Kidney epithelial cell (primary cell): ENCODE results near the gene SETD4. TPM values are rescaled to one million over a fixed set of nuclear protein-coding genes. Genes with fewer than 3 reads are reported as not detected.

Experiments
- DNase-seq: peaks from one replicate; pipeline ENCODE4 v3.0.0-alpha.2; 2010; ENCODE audit warnings: low read depth
- H3K27me3 ChIP-seq: 2 replicates; pipeline ENCODE4 v1.6.0; 2011; ENCODE audit warnings: low read length; ENCODE audit not compliant: control insufficient read depth, insufficient read depth
- H3K36me3 ChIP-seq: 2 replicates; pipeline ENCODE4 v1.5.1; 2011; ENCODE audit warnings: low read length; ENCODE audit not compliant: control insufficient read depth, insufficient read depth
- H3K4me3 ChIP-seq: 2 replicates; pipeline ENCODE4 v1.5.1; 2011; ENCODE audit warnings: low read depth, mild to moderate bottlenecking, control low read depth, low read length
- CTCF ChIP-seq: IDR thresholded peaks from 2 replicates; pipeline ENCODE4 v1.5.1; 2011; ENCODE audit warnings: mild to moderate bottlenecking, moderate library complexity, low read length, control low read depth, inconsistent platforms; ENCODE audit not compliant: insufficient read depth, poor library complexity, severe bottlenecking
- total RNA-seq: library from RNA; depleted of rRNA; stranded (reverse); fragments of >200 nt; gene quantifications from 2 replicates; pipeline ENCODE4 v1.2.3, GENCODE V29; 2015

The SETD4 gene
- total RNA-seq, 1 donor from 2014 or later, result 17.9 TPM

GRCh38 chr21:35996217-35996616 is 64.1 kb downstream of the SETD4 start:
- H3K4me3 ChIP-seq, result no peak overlapping the region
- H3K27me3 ChIP-seq, result peaks cover 4% of the 10 kb centered on the region
- no peaks in the 10 kb centered on the region for H3K36me3 ChIP-seq
- no peak for TF ChIP-seq CTCF
- DNase-seq, result no peak

- DNase-seq, result no peak
- no peak for TF ChIP-seq CTCF
- peaks cover 2% of the 10 kb centered on the region for H3K27me3 ChIP-seq
Observed at GRCh38 chr21:35995522-35996088, 64.7 kb downstream of the SETD4 start.

GRCh38 chr21:35994613-35995012 is 65.7 kb downstream of the SETD4 start:
- H3K36me3 ChIP-seq, result no peaks in the 10 kb centered on the region
- TF ChIP-seq CTCF, result no peak
- no peak for DNase-seq
- no peak overlapping the region for H3K4me3 ChIP-seq
- no peaks in the 10 kb centered on the region for H3K27me3 ChIP-seq

More at GRCh38 chr21:35995522-35996088, 64.7 kb downstream of the SETD4 start:
- Histone ChIP-seq H3K4me3 (no peak overlapping the region), H3K36me3 (no peaks in the 10 kb centered on the region)

- H3K27me3 ChIP-seq, result no peaks in the 10 kb centered on the region
- no peaks in the 10 kb centered on the region for H3K36me3 ChIP-seq
- DNase-seq, result no peak
- TF ChIP-seq CTCF, result no peak
- H3K4me3 ChIP-seq, result no peak overlapping the region
Observed at GRCh38 chr21:35993875-35994490, 66.3 kb downstream of the SETD4 start.

GRCh38 chr21:35991131-35991530 is 69.2 kb downstream of the SETD4 start:
- DNase-seq, result no peak
- TF ChIP-seq CTCF, result no peak
- Histone ChIP-seq H3K4me3 (no peak overlapping the region), H3K36me3 (no peaks in the 10 kb centered on the region), H3K27me3 (peaks cover 2% of the 10 kb centered on the region)

- no peaks in the 10 kb centered on the region for H3K36me3 ChIP-seq
- H3K27me3 ChIP-seq, result peaks cover 2% of the 10 kb centered on the region
- no peak for DNase-seq
- no peak for TF ChIP-seq CTCF
- no peak overlapping the region for H3K4me3 ChIP-seq
Observed at GRCh38 chr21:35990609-35991008, 69.7 kb downstream of the SETD4 start.
